ENCODE data around the gene SAYSD1. TPM values are rescaled to one million over a fixed set of nuclear protein-coding genes. Genes with fewer than 3 reads are reported as not detected.

Gene SAYSD1
- total RNA-seq, 2 donors from 2014 or later, result 12.9 to 15.5 TPM

DNA sequence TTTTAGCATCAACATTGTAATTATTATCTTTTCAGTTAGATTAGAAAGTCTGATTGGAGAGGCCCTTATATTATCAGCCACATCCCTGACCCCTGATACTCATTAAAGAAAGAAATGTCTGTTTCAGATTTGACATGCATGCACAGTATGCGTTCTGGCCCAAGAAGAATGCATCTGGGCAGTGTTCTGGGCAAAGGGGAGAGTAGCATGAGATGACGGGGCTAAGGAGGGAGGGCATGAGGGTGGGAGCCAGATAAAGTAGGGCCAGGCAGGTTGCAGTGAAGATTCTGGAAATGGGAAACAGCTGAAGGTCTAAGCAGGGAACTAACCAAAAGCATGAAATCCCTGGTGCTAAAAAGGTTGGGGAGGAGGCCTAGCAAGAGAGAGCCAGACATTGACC is 7.3 kb downstream of the SAYSD1 start:
- intact Hi-C loops (cut with DNase I), result no loop called here
- H3K36me3 ChIP-seq, result no peaks in the 10 kb centered on the region
- no peak overlapping the region for H3K4me3 ChIP-seq
- H3K27me3 ChIP-seq, result no peaks in the 10 kb centered on the region
- TF ChIP-seq, protein P1, sequence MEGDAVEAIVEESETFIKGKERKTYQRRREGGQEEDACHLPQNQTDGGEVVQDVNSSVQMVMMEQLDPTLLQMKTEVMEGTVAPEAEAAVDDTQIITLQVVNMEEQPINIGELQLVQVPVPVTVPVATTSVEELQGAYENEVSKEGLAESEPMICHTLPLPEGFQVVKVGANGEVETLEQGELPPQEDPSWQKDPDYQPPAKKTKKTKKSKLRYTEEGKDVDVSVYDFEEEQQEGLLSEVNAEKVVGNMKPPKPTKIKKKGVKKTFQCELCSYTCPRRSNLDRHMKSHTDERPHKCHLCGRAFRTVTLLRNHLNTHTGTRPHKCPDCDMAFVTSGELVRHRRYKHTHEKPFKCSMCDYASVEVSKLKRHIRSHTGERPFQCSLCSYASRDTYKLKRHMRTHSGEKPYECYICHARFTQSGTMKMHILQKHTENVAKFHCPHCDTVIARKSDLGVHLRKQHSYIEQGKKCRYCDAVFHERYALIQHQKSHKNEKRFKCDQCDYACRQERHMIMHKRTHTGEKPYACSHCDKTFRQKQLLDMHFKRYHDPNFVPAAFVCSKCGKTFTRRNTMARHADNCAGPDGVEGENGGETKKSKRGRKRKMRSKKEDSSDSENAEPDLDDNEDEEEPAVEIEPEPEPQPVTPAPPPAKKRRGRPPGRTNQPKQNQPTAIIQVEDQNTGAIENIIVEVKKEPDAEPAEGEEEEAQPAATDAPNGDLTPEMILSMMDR (IDR thresholded peaks at IDR 0.05), result no peak
- H3K27ac ChIP-seq, result no peak overlapping the region
- no peak overlapping the region for H3K9ac ChIP-seq (ENCODE audit: low read depth in 2 of 2, low read length in 2 of 2)
- H3K9me3 ChIP-seq, result no peaks in the 10 kb centered on the region
- no peaks in the 10 kb centered on the region for H3K4me1 ChIP-seq
- DNase-seq, result no peak

DNA sequence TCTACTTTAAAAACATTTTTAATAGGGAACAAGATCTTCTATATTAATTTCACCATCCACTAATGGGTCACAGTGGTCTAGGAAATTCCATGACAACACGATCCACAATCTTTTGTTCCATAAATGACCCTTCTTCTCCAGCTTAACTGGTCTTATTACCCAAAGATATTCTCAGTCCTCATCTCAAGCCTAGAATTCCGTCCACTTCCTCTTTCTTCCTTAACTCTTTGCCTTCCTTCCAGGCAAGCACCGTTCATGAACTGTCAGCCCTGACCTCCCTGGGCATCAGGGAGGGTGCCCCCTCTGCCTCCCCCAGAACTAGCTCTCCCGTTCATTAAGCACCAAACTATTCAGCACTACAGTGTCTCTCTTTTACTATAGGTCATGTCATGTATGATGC is 8.0 kb downstream of the SAYSD1 start:
- no peak for DNase-seq
- no peak overlapping the region for H3K27ac ChIP-seq
- H3K4me3 ChIP-seq, result no peak overlapping the region
- no peaks in the 10 kb centered on the region for H3K9me3 ChIP-seq
- H3K27me3 ChIP-seq, result no peaks in the 10 kb centered on the region
- no peak overlapping the region for H3K9ac ChIP-seq (ENCODE audit: low read depth in 2 of 2, low read length in 2 of 2)
- H3K4me1 ChIP-seq, result no peaks in the 10 kb centered on the region
- TF ChIP-seq, protein P1 (IDR thresholded peaks at IDR 0.05), result no peak
- intact Hi-C loops (cut with DNase I), result no loop called here
- no peaks in the 10 kb centered on the region for H3K36me3 ChIP-seq

DNA sequence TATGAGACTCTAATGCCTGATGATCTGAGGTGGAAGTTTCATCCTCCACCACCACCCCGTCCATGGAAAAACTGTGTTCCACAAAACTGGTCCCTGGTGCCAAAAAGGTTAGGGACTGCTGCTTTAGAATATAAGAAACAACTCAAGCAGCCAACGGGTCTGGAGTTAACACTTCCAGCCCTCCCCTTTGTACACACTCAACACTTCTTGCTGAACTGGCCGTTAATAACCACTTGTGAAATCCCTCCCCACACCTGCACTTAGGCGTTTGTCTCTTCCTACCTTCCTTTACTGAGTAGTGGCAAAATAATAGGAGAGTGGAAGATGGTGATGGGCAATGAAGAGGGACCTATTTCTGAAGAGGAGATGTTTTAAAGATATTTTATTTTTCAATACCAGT is 10.5 kb downstream of the SAYSD1 start:
- Histone ChIP-seq H3K4me3 (no peak overlapping the region), H3K27ac (no peak overlapping the region), H3K9ac (ENCODE audit: low read depth in 2 of 2, low read length in 2 of 2) (no peak overlapping the region), H3K36me3 (no peaks in the 10 kb centered on the region), H3K4me1 (no peaks in the 10 kb centered on the region), H3K9me3 (no peaks in the 10 kb centered on the region), H3K27me3 (no peaks in the 10 kb centered on the region)
- TF ChIP-seq, protein P1 (IDR thresholded peaks at IDR 0.05), result no peak
- intact Hi-C loops (cut with DNase I), result no loop called here
- no peak for DNase-seq

DNA sequence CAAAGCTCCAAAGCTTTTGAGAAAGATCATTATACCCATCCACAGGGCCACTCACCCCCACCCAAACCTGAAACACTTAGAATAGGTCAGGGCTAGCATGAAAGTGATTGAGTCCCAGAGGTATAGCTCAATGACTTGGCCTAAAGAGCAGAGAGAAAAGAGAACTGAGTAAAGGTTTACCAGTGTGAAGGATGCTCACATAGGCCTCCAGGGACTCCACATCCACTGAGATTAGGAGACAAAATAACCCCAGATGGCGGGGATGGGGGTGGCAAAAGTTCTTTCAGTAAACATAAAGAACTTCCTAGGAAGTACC is 12.2 kb downstream of the SAYSD1 start:
- TF ChIP-seq, protein P1 (IDR thresholded peaks at IDR 0.05), result no peak
- Histone ChIP-seq H3K4me1 (no peaks in the 10 kb centered on the region), H3K9ac (ENCODE audit: low read depth in 2 of 2, low read length in 2 of 2) (no peak overlapping the region), H3K36me3 (no peaks in the 10 kb centered on the region), H3K27me3 (no peaks in the 10 kb centered on the region), H3K4me3 (no peak overlapping the region), H3K27ac (no peak overlapping the region), H3K9me3 (no peaks in the 10 kb centered on the region)
- intact Hi-C loops (cut with DNase I), result no loop called here
- DNase-seq, result no peak

DNA sequence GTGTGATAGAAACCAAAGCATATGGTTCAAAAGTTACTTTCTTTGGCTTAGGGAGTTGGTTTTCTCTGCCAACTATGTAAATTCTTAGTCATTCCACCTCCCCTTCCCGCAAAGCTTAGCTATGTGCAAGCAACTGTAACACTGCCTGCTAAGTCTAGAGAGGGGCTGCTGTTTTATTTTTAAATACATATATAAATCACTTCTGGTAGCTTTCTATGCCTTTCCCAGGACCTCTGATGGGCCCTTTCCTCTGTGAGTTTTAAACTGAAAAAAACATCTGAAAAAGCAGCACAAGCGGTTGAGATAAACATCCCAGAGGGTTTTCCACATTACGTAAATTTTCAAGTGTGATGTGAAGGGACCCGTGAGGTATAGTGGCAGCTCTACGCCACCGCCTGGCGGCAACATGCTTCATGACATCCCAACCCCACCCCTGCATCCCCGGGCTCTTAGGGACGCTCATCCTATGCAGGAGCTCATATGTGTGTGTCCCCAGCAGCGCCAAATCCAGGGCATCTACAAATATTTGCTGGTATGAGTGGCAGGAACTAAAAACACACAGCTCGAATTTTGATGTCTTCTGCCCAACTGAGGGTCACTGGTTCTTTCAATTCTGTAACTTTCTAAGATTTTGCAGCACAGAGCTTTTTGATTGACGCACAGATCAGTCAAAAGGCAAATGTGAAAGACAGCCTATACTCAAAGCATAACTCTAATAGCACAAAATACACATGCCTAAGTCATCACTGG is 12.7 kb downstream of the SAYSD1 start:
- no peak overlapping the region for H3K4me3 ChIP-seq
- no peak overlapping the region for H3K27ac ChIP-seq
- H3K9me3 ChIP-seq, result no peaks in the 10 kb centered on the region
- H3K27me3 ChIP-seq, result no peaks in the 10 kb centered on the region
- no peaks in the 10 kb centered on the region for H3K4me1 ChIP-seq
- TF ChIP-seq, protein P1 (IDR thresholded peaks at IDR 0.05), result no peak
- intact Hi-C loops (cut with DNase I), result no loop called here
- no peaks in the 10 kb centered on the region for H3K36me3 ChIP-seq
- DNase-seq, result no peak
- H3K9ac ChIP-seq (ENCODE audit: low read depth in 2 of 2, low read length in 2 of 2), result no peak overlapping the region

Measured in colonic mucosa (tissue), 4 donors.